HG03066 (cell line): ENCODE measurements around the gene CFAP57.
"Not testable (repeated sequence)": the region's sequence is repeated elsewhere in the genome, so short reads cannot be mapped to it uniquely, and the experiment has no call there.

Experiments
- ATAC-seq: cut with Tn5 transposase; IDR thresholded peaks from one replicate; pipeline ENCODE4 v1.9.1; 2021; ENCODE audit warnings: low read depth; ENCODE audit not compliant: unreplicated experiment

CFAP57 gene

GRCh38 chr1:43171312-43171875, 736 bp upstream of the CFAP57 start:
- ATAC-seq, result no peak

GRCh38 chr1:43172527-43172972, 420 bp downstream of the CFAP57 start:
- peak; percentile 49 for ATAC-seq

- ATAC-seq, result no peak
These were observed 2.7 kb downstream of the CFAP57 start for GRCh38 chr1:43174873-43175272.

GRCh38 chr1:43177691-43178090, 5.6 kb downstream of the CFAP57 start:
- no peak for ATAC-seq

- ATAC-seq, result no peak
These were observed 12.3 kb downstream of the CFAP57 start for GRCh38 chr1:43184388-43184787.

GRCh38 chr1:43184995-43185394, 12.9 kb downstream of the CFAP57 start:
- no peak for ATAC-seq

GRCh38 chr1:43188106-43188505, 16.0 kb downstream of the CFAP57 start:
- no peak for ATAC-seq

GRCh38 chr1:43194509-43194908, 22.4 kb downstream of the CFAP57 start:
- no peak for ATAC-seq

- no peak for ATAC-seq
These were observed 25.4 kb downstream of the CFAP57 start for GRCh38 chr1:43197343-43198127.

- peak; percentile 70 for ATAC-seq
These were observed 27.1 kb downstream of the CFAP57 start for GRCh38 chr1:43199093-43199726.

- ATAC-seq, result no peak
These were observed 31.7 kb downstream of the CFAP57 start for GRCh38 chr1:43203859-43204258.

GRCh38 chr1:43204394-43204793, 32.3 kb downstream of the CFAP57 start:
- no peak for ATAC-seq

GRCh38 chr1:43205671-43206070, 33.5 kb downstream of the CFAP57 start:
- ATAC-seq, result no peak

- no peak for ATAC-seq
These were observed 34.6 kb downstream of the CFAP57 start for GRCh38 chr1:43206600-43207228.

GRCh38 chr1:43207229-43207853, 35.2 kb downstream of the CFAP57 start:
- ATAC-seq, result no peak

- ATAC-seq, result not testable (repeated sequence)
These were observed 36.1 kb downstream of the CFAP57 start for GRCh38 chr1:43208277-43208676.

GRCh38 chr1:43214501-43215444, 42.6 kb downstream of the CFAP57 start:
- no peak for ATAC-seq

- no peak for ATAC-seq
These were observed 45.6 kb downstream of the CFAP57 start for GRCh38 chr1:43217747-43218146.

- ATAC-seq, result peak; percentile 83
These were observed 49.0 kb downstream of the CFAP57 start for GRCh38 chr1:43220905-43221778.
